ENCODE data around the gene CBL.
"Not testable (repeated sequence)": the region's sequence is repeated elsewhere in the genome, so short reads cannot be mapped to it uniquely, and the experiment has no call there.

DNA sequence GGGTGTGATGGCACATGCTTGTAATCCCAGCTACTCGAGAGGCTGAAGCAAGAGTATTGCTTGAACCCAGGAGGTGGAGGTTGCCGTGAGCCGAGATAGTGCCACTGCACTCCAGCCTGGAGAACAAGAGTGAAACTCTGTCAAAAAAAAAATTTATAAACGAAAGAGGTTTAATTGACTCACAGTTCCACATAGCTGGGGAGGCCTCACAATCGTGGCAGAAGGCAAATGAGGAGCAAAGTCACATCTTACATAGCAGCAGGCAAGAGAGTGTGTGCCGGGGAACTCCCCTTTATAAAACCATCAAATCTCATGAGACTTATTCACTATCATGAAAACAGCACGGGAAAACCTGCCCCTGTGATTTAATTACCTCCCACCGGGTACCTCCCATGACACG, 21.7 kb upstream of the CBL start:
- TF ChIP-seq, protein P1, sequence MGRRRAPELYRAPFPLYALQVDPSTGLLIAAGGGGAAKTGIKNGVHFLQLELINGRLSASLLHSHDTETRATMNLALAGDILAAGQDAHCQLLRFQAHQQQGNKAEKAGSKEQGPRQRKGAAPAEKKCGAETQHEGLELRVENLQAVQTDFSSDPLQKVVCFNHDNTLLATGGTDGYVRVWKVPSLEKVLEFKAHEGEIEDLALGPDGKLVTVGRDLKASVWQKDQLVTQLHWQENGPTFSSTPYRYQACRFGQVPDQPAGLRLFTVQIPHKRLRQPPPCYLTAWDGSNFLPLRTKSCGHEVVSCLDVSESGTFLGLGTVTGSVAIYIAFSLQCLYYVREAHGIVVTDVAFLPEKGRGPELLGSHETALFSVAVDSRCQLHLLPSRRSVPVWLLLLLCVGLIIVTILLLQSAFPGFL (CRISPR knock-in tag; IDR thresholded peaks at IDR 0.05; ENCODE audit: borderline replicate concordance): not testable (repeated sequence)
- TF ChIP-seq NFYB (CRISPR knock-in tag; conservative IDR thresholded peaks at IDR 0.05; ENCODE audit: low read depth): not testable (repeated sequence)
- TF ChIP-seq, protein P2, sequence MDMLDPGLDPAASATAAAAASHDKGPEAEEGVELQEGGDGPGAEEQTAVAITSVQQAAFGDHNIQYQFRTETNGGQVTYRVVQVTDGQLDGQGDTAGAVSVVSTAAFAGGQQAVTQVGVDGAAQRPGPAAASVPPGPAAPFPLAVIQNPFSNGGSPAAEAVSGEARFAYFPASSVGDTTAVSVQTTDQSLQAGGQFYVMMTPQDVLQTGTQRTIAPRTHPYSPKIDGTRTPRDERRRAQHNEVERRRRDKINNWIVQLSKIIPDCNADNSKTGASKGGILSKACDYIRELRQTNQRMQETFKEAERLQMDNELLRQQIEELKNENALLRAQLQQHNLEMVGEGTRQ (CRISPR knock-in tag; IDR thresholded peaks at IDR 0.05): not testable (repeated sequence)
- TF ChIP-seq, protein P3, sequence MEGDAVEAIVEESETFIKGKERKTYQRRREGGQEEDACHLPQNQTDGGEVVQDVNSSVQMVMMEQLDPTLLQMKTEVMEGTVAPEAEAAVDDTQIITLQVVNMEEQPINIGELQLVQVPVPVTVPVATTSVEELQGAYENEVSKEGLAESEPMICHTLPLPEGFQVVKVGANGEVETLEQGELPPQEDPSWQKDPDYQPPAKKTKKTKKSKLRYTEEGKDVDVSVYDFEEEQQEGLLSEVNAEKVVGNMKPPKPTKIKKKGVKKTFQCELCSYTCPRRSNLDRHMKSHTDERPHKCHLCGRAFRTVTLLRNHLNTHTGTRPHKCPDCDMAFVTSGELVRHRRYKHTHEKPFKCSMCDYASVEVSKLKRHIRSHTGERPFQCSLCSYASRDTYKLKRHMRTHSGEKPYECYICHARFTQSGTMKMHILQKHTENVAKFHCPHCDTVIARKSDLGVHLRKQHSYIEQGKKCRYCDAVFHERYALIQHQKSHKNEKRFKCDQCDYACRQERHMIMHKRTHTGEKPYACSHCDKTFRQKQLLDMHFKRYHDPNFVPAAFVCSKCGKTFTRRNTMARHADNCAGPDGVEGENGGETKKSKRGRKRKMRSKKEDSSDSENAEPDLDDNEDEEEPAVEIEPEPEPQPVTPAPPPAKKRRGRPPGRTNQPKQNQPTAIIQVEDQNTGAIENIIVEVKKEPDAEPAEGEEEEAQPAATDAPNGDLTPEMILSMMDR (IDR thresholded peaks at IDR 0.05): not testable (repeated sequence)
